GM21526 (cell line): ENCODE results near the gene SEMA3C.

ENCODE experiments used
- ATAC-seq: cut with Tn5 transposase; IDR thresholded peaks from one replicate; pipeline ENCODE4 v1.9.1; 2021; ENCODE audit warnings: moderate library complexity; ENCODE audit not compliant: unreplicated experiment, low FRiP score

Gene SEMA3C

DNA sequence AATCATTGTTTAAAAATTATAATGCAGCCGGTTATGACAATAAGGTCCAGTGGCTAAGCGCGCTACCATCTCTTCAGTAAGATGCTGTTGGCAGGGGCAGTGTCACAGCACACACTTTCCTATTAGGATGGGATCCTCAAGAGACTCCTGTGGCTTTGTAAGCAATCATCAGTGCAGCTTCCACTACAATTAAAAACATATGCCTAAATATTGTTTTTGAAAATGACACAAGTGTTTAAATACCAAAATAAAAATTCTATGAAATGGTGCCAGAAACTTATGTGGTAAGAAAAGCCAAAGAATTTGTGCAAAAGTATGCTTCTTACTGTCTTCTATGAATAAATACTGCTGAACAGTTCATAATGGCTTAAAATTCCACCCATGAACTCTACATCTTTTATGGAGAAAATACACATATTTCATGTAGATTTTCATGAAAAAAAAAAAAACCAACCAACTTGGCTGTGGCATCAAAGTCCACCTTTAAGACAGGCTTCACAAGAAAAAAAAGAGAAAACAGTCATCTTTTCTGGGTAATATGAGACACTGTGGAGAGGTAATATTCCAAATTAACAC lies 132.8 kb downstream of the SEMA3C start:
- no peak for ATAC-seq

DNA sequence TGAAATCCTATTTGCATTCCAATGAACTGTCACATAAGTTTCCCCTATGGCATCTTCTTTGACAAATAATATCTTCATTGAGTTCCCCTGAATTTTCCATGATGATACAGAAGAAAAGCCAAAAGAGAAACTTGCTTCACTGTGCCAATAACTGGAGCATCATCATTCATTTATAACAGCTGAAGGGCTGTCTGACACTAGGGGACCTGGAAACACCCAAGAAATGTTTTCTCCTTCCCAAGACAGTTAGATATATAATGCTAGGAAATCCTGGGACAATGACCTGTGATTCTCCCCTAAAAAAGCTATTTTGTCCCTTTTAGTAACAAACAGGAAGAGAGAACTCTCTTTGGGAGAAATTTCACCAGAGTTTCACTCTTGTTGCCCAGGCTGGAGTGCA lies 133.6 kb downstream of the SEMA3C start:
- ATAC-seq = no peak

DNA sequence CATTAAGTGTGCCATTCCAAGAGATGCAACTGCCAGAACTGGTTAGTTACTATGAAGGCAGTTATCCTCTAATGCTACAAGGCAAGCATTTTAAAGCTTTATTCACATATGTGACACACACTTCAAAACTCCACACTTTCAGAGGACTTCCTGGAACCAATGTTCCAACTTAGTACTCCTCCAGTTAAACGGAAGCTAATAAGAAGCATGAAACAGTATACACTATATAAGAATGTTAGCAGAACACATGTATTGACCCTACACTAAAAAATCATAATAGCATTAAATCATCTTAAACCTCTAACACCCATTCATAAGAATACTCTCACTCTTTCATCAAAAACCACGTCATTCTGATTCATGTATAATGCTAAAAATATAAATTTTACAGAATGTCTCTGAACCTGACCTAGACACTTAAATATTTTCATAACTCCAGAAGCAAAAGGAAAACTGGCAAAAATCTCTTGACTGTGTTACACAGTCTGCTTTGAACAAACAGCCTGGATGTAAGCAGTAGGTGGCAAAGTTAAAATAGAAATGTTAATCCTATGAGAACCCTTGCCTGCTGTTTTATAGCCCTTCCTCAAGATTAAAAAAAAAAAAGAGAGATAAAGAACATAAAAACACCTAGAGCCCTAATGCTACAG lies 135.0 kb downstream of the SEMA3C start:
- ATAC-seq = no peak

DNA sequence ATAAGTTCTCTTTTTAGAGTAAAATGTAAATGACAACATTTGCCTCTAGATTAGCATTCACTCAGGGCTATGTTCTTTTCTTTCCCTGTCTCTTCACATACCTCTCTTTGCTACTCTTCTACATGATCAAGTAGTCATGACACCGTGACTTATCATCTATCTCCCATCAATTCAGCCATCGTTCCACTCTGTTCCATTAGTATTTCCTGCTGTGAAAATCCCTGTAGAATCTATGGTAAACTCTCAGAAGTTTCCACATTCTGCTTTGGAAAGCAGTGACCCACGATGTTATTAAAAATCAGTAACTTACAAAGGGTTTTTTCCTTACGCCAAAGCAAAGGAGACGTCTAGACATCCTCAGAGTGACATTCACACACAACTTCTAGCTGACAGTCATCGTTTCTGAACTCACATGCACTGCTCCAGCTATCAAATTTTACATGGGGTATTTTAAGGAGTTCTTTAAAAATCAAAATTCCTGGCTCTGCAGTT lies 135.6 kb downstream of the SEMA3C start:
- no peak for ATAC-seq

DNA sequence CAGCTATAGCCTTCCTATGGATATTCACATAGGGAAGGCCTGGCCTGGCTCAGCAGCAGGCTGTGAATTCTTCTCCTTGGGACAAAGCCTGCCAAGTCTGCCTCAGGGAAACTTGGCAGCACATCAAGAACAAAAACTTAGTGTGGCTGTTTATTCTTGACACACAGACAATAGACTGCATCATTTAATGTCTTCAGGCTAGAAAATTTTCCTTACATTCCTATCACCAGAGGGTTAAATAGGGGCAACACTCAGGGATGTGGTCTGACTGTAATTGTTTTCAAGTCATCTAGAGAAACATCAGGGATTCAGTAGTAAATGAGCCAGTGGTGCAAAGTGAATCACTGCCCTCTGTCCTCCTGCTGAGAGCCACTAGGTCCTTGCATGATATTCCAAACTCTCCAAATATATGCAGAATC lies 137.3 kb downstream of the SEMA3C start:
- no peak for ATAC-seq

DNA sequence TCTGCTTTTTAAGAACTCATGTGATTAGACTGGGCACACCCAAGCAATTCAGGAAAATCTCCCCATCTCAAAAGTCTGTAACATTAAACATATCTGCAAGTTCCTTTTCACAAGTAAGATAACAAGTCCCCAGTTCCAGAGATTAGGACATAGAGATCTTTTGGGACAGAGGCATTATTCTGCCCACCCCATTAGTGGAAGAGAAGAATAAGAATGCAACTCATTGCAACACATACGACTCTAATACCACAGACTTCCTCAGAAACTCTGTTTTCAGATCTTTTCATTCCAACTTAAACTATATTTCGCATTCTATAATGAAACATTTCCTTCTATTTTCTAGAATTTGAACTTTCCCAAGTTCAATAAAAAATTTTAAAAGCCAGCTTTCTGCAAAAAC lies 137.7 kb downstream of the SEMA3C start:
- ATAC-seq = no peak

DNA sequence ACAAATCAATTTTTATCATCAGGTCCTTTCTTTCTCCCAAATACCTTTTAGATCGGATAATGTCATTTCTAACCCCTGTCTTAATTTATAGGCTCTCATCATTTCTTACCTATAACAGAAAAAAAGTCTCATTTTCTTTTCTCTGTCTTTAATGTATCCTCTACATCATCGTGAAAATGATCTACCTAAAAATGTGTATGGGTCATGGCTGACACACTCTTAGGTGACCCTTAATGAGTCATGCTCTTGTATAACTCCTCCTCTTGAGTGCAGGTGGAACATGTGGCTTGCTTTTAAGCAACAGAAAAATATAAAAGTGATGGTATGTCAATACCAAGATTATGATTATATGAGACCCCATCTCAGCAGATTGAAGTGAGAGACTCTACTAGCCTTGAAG lies 139.4 kb downstream of the SEMA3C start:
- ATAC-seq = no peak

DNA sequence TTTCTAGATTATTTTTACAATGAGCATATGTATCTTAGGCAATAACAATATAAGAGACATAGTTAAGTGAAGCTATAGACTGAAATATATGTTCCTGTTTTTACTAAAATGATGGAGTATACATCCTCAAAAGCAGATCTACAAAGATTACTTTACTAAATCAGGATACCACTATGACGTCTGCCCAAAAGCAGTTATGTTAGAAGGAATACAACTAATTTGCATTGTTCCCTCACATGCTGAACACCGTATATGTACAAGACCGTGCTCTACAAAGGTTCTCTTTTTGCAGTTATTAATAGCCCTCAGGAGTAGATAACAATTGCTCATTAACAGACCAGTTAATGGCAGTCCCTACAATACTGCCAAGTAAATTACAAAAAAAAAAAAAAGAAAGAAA lies 143.0 kb downstream of the SEMA3C start:
- no peak for ATAC-seq

DNA sequence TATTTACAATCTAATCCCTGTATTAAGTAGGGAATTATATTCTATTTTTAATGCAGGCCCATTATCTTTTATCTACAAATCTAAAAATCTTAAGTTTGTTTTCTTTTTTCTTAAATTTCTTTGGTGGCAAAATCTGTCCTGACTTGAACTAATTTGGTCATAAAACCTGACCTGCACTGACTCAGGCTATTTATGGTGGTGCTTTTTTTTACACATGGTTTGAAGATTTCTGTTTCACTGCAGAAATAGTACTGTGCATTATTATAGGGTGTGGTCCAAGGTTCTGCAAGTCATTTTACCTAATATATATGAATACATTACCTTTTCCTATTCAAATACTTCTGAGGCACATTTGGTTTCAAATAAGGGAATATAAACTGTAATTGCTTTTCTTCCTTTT lies 143.4 kb downstream of the SEMA3C start:
- no peak for ATAC-seq

DNA sequence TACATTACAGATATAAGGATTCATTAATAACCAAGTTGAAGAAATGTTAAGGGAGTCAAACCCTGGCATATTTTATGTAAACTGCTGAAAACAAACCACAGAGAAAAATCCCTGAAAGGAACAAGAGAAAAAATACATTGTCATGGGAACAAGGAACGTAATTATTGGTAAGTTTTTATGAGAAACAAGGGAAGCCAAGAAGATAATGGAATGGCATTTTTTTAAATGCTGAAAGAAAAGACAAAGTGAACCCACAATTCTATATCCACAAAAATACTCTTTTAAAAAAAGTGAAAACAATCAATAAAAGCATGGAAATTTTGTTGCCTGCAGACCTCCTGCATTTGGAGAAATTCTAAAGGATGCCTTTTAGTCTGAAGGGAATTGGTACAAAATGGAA lies 144.0 kb downstream of the SEMA3C start:
- no peak for ATAC-seq

DNA sequence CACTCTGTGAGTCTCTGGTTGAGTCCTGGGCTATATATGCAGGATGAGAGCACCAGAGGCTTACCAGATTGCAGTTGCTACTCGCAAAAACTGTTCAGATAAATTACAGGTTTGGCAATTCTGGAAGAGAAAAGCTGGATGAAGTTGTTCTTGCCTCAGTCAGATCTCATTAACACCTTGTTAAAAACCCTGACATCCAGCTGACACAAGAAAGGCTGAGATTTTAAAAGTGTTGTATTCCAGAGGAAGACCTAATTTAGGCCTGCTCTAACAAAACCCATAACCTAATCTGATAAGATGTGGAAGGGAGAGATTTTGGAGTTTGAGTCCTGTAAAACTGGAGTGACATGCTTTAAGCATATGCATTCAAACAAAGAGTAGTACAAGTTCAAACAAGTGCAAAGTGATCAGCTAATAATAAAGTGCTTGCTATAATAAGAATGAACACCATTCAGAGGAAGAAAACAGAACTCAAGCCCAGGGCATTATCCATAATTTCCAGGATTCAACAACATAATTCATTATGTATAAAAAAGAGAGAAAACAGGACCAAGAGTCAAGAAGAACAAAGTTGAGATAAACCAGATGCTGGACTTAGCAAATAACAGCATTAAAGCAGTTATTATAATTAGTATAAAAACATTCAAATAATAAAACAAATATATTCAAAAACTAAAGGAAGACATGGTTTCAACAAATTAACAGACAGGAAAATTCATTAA lies 144.9 kb downstream of the SEMA3C start:
- ATAC-seq = no peak

DNA sequence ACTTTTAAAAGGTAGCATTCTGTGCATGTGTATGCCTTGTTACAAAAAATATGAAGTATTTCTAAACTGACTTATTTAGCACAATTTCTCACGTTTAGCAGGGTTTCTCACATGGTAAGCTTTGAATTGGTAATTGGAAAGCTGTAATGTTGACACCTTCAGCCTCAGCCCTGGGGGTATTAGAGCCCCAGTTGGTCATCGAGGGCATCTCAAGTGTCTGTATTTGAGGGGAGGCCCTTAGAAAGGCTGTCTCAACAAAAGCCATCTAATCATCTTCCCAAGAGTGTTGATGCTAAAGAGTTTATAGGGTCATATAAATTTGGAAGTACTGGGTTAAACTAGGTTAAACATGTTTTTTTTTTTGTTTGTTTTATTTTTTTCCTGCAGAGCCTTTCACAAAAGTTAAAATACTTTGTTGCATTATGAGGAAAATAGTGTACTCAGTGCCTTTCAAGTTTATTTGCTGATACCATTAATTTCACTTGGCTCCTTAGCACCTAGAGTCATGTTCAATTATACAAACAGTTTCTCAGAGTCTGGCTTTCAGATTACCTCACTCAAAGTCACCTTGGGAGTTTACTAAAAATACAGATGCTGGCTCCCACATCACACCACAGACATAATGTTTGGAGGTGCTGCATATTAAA lies 146.4 kb downstream of the SEMA3C start:
- no peak for ATAC-seq

DNA sequence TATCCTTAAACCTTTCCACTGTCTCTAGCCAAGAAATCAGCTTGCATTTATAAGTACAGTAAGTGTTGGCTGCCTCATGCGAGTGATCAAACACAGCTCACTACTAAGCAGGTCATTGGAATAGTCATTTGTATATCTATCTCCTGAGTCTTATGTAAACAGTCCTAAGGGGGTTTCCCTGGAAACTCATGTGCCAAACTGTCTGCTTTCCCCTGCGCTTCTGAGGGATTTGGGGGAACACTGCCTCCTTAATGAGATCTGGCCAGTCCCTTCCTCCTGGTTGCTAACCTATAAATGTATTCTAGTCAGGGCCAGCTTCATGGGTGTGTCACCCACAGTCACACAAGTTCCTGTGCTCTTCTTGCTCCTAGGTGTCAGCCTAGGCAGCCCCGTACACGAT lies 147.3 kb downstream of the SEMA3C start:
- no peak for ATAC-seq

DNA sequence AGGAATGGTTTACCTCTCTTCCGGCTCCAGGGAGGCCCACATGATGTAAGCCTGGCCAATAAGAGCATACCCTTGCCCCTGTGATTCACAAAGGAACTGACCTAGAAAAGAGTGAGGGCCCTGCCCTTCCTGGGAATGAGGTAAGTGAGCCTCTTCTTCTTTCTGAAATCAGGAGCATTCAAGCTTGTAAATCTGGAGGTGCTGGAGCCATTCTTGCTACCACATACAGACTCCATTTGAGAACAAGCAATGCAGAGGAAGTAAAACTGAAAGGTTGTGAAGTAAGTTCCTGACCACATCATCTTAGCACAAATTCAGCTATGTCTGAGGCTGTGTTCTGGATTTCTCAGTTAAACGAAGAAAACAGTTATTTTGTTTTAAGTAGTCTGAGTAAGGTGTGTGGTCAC lies 148.2 kb downstream of the SEMA3C start:
- no peak for ATAC-seq

DNA sequence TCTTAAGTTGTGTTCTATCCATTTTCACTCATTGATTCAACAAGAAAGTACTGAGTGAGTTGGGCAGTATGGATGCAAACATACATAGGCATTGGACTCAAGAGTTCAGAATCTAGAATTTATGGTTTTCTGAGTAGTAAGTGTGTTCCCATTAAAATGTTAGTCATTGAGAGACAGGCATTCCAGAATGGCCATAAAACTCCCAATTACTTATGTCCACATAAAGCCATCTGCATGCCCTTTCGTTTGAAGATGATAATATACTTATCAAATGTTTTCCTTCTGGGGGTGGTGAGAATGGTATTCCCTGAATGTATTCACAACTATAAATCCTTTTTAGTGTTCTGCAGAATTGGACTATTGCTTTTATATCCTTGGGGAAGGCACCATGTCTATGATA lies 148.8 kb downstream of the SEMA3C start:
- no peak for ATAC-seq

DNA sequence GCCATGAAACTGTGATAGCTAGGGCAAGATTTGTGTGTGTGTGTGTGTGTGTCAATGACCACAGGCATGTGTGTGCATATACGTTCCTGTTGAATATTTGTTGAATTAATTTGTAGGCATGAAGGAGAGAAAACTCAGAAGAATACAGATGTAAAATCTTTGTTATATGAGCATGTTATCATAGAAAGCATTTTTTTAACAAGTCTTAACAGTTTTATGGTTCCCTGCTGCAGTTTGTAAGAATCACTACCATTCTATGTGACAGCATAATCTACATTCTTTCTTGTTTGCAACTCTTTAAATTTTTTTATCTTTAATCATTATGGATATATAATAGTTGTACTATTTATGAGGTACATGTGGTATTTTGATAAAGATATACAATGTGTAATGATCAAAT lies 150.1 kb downstream of the SEMA3C start:
- no peak for ATAC-seq

DNA sequence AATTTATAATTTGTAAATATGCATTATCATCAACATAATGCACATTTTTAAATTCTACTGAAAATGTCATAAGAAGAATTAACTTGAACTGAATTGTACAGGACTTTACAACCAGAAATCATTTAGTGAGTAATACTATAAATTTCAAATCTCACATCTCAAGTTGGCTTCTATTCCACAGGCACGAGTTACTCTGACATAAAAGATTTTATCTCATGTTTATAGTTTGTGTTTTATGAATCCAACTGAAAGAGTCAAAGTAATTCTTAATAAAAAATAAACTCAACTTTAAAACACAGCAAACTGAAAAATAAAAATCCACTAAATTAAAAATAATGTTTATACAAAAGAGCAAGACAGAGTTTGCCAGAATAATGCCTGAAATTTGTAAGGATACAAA lies 151.2 kb downstream of the SEMA3C start:
- ATAC-seq = no peak

DNA sequence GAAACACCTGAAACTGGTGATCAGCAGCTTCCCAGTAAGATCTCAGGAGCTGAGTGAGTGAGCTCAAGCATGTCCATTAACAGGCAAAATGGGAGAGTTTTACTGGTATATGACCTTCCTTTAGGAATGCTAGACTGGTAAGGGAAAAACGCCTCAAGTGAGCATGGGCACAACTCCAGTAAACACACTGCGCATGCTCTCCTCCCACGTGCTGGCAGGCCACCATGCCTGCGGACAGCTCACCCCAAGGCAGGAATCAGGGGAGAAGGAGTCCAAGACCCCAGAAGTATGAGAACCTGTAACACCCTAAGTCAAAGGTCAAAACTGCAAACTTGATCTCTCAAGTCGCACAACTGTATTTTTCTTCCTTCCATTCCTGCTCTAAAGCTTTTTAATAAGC lies 152.1 kb downstream of the SEMA3C start:
- no peak for ATAC-seq

DNA sequence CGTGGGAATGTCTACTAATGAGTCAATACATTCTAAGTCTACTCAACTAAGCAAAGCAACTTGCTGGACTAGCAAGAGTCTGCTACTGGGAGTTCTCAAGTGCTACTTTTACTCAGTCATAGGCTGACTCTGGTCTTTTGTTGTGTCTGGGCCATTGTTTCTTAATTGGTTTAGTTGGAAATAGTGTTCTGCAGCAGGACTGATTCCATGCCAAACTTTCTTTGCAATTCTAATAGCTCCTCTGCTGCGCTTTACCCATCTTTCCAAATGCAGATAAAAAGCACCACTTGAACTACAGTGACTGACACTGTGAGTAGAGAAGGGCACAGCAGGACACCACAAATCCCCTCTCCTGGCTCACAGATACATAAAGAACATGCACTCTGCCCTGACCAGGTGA lies 154.7 kb downstream of the SEMA3C start:
- ATAC-seq = no peak

DNA sequence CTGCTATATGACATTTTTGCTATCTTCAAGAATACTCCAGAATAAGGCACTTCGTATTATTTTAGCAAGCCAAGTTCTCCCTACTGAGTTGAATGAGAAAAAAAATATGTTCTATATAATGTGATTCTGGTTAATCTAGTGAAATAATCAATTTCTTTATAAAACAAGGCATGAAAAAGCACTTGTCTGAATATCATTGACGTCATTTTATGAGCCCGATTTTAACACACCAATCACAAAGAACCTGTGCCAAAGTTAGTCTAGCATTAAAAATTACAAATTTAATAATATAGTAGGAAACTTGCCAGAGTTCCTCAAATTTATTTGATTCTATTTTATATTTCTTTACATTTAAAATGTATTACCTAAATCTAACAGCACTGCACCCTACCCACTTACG lies 155.1 kb downstream of the SEMA3C start:
- no peak for ATAC-seq

DNA sequence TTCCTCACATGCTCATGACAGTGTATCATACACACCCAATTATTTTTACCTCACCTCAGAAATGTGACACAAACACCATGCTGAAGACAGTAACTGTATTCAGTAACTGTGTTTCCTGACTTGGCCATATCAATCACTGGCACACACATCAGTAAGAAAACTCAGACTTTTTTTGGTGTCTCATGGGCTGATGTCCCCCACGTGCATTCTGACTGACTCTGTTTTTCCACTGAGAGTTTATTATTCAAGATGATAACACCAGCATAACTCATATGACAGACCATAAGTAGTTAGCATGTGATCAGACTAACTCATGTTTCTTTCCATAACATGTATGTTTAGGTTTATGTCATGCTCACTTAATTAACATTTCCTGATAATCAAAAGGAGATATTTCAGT lies 155.6 kb downstream of the SEMA3C start:
- no peak for ATAC-seq
